Kidney tubule cell (primary cell): ENCODE data around the gene FHOD3.

Source experiments
- DNase-seq: peaks from one replicate; pipeline ENCODE4 v3.0.0-alpha.2; 2018; ENCODE audit warnings: low spot score

The FHOD3 gene

GRCh38 chr18:36594621-36595020 lies 297.1 kb downstream of the FHOD3 start:
- DNase-seq, result no peak

GRCh38 chr18:36595046-36595817 lies 297.7 kb downstream of the FHOD3 start:
- no peak for DNase-seq

- no peak for DNase-seq
Measured at GRCh38 chr18:36595818-36596215, 298.3 kb downstream of the FHOD3 start.

- DNase-seq, result no peak
Measured at GRCh38 chr18:36597636-36598035, 300.1 kb downstream of the FHOD3 start.

- no peak for DNase-seq
Measured at GRCh38 chr18:36600548-36600947, 303.0 kb downstream of the FHOD3 start.

GRCh38 chr18:36601316-36601715 lies 303.8 kb downstream of the FHOD3 start:
- no peak for DNase-seq

GRCh38 chr18:36602071-36602470 lies 304.6 kb downstream of the FHOD3 start:
- no peak for DNase-seq

- no peak for DNase-seq
Measured at GRCh38 chr18:36602620-36603019, 305.1 kb downstream of the FHOD3 start.

GRCh38 chr18:36608107-36608506 lies 310.6 kb downstream of the FHOD3 start:
- peak; percentile 49 for DNase-seq

- no peak for DNase-seq
Measured at GRCh38 chr18:36610258-36610657, 312.7 kb downstream of the FHOD3 start.

- no peak for DNase-seq
Measured at GRCh38 chr18:36610661-36611060, 313.1 kb downstream of the FHOD3 start.

GRCh38 chr18:36613069-36613468 lies 315.6 kb downstream of the FHOD3 start:
- DNase-seq, result no peak

GRCh38 chr18:36613810-36614209 lies 316.3 kb downstream of the FHOD3 start:
- DNase-seq, result no peak

GRCh38 chr18:36620788-36621187 lies 323.3 kb downstream of the FHOD3 start:
- no peak for DNase-seq

GRCh38 chr18:36622610-36623009 lies 325.1 kb downstream of the FHOD3 start:
- no peak for DNase-seq

- no peak for DNase-seq
Measured at GRCh38 chr18:36623091-36623490, 325.6 kb downstream of the FHOD3 start.

- DNase-seq, result no peak
Measured at GRCh38 chr18:36623681-36624190, 326.2 kb downstream of the FHOD3 start.

GRCh38 chr18:36624451-36625167 lies 327.1 kb downstream of the FHOD3 start:
- DNase-seq, result no peak

- no peak for DNase-seq
Measured at GRCh38 chr18:36625386-36625785, 327.9 kb downstream of the FHOD3 start.

GRCh38 chr18:36627637-36628036 lies 330.1 kb downstream of the FHOD3 start:
- DNase-seq, result no peak

GRCh38 chr18:36628435-36629137 lies 331.1 kb downstream of the FHOD3 start:
- DNase-seq, result peak; percentile 51

- DNase-seq, result no peak
Measured at GRCh38 chr18:36629138-36629530, 331.6 kb downstream of the FHOD3 start.

GRCh38 chr18:36629836-36630235 lies 332.3 kb downstream of the FHOD3 start:
- DNase-seq, result no peak
